ENCODE data around the gene ZNF79.

ZNF79 gene

DNA sequence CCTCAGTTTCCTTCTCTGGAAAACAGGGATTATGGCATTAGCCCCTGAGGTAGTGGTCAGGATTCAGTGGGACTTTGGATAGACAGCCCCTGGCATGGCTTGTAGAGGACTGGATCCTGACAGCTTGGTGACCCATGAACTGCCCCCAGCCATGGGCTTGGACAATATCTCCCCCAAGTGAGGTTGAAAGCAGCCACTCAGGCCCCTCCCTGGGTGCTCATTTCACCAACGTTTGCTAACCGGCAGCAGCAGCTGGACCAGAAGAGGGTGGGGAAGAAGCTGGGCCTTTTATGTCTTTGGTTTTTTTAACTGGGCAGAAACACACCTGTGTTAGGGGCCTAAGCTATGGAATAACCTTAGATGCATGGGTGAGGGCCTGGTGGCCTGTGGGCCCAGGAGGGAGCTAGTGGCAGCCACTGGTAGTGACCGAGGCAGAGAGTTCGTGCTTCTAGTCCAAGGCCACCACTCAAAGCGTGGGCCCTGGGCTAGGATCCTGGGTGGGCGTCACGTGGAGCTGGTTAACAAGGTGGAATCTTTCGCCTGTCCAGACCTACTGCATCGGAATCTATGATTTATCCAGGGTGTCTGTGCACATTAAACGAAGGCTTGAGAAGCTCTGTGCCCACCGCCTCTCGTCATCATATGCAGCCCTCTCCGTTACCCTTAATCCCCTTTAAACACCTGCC, 25.3 kb upstream of the ZNF79 start:
- no peak for DNase-seq

DNA sequence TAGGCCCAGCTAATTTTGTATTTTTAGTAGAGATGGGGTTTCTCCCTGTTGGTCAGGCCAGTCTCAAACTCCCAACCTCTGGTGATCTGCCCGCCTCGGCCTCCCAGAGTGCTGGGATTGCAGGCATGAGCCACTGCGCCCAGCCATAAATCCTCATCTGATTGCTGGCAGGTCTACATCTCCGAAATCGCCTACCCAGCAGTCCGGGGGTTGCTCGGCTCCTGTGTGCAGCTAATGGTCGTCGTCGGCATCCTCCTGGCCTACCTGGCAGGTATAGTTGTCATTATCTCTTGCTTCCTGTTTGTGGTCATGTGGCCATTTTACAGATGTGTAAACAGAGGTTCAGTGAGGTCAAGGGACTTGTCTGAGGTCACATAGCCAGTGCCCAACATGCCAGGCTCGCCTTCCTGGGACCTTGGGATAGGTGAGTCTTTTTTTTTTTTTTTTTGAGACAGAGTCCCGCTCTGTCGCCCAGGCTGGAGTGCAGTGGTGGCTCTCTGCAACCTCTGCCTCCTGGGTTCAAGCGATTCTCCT, 24.4 kb upstream of the ZNF79 start:
- DNase-seq = no peak

- no peak for DNase-seq
These were observed 21.6 kb upstream of the ZNF79 start for GRCh38 chr9:127402401-127403090.

GRCh38 chr9:127403507-127404192, 20.5 kb upstream of the ZNF79 start:
- DNase-seq = no peak

DNA sequence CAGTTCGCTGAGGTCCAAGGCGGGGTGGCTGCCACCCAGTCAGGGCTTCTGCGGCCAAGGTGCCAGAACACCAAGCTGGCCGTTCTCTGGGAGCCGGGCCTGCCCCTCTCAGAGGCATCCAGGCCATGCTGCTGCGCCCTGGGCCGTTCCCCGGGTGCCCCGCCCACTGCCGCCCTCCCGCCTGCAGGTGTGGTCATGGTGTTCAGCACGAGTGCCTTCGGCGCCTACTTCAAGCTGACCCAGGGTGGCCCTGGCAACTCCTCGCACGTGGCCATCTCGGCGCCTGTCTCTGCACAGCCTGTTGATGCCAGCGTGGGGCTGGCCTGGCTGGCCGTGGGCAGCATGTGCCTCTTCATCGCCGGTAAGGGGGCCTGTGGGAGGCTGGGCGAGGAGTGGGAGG, 19.6 kb upstream of the ZNF79 start:
- no peak for DNase-seq

GRCh38 chr9:127405344-127406125, 18.6 kb upstream of the ZNF79 start:
- DNase-seq = peak in 1 of 2 experiments; percentile 1

- DNase-seq = no peak
These were observed 17.2 kb upstream of the ZNF79 start for GRCh38 chr9:127406799-127407491.

- no peak for DNase-seq
These were observed 16.7 kb upstream of the ZNF79 start for GRCh38 chr9:127407492-127407843.

- DNase-seq = no peak
These were observed 13.1 kb upstream of the ZNF79 start for GRCh38 chr9:127411122-127411521.

- no peak for DNase-seq
These were observed 9.0 kb upstream of the ZNF79 start for GRCh38 chr9:127415141-127415540.

- DNase-seq = no peak
These were observed 8.5 kb upstream of the ZNF79 start for GRCh38 chr9:127415657-127416056.

DNA sequence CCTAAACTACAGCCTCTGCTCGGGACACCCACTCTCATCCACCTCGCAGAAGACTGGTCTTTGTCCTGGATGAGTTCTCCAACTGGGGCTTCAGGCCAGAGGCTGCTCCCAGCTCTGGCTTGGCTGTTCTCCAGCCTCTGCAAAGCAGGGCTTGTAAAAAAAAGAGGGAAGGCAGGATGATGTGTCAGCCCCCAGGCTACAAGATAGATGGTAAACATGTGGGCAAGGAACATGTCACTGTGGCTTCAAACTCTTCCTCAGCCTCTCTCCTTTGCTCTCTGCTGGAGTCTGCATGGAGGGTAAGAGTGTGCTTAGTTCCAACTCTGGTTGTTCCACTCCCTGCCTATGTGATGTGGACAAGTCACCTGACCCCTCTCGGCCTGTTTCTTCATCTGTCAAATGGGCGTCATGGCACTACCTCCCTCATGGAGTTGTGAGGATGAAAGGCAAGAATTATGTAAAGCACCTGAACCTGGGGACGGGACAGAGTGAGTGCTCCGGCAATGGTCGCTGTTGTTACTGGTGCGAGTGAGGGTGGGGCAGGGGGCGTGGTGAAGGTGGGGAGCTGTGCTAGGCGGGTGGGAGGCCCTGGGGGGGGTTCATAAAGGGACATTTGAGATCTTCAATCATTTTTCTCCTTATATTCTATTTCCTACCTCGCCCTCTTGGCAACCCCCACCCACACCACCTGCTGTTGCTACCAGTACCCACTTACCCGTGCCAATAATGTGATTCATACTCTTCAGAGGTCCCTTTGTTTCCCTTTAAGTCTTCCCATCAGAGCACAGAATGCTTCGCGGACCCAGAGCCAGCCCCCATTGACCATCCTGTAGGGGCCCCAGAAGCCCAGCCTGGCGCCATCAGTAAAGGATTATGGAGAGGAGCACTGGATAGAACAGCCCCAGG, 6.8 kb upstream of the ZNF79 start:
- peak in 1 of 2 experiments; percentile 40 for DNase-seq

DNA sequence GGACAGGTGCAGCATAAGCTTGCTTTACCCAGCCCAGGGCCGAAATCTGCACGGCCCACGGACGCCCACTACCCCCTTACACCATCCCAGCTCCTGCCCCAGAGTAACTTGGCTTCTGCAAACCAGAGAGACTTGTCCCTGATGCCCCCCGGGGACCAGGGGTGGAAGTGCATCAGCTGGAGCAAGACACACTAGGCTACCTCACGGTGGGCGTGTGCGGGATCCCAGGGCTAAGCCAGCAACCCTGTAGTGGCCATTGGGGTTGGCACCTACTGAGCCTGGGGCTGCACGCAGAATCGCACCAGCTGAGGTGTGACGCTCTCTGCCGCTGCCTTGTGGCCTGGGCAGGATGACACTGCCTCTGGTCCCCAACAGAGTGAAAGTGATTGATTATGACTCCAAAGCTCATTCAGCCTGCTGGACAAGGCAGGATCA, 6.1 kb upstream of the ZNF79 start:
- no peak for DNase-seq

- DNase-seq = no peak
These were observed 4.8 kb upstream of the ZNF79 start for GRCh38 chr9:127419348-127419747.

- no peak for DNase-seq
These were observed 3.1 kb upstream of the ZNF79 start for GRCh38 chr9:127421057-127421456.

DNA sequence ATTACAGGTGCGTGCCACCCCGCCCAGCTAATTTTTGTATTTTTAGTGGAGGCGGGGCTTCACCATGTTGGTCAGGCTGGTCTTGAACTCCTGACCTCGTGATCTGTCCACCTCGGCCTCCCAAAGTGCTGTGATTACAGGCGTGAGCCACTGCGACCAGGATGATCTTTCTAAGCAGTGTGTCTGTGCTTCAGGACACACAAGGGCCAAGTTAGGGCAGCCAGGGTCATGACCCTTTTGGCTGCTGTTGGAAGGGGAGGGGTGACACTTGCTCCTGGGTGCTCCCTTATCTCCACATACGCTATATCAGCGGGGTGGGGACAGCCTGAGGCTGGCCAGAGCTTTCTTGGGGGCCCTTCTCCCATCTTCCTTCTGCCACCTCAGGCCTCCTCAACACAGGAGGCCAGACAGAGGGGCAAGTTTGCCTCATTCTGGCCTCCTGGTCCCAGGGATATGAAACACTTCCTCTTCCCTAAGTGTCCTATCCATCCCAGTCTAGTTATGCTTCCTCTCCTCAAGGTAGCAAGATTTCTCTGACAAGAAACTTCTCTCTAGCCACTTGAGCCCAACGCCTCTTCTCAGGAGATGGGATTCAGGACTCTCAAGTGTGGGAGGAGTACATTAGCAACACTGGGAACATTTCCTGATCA, 1.9 kb upstream of the ZNF79 start:
- no peak for DNase-seq

GRCh38 chr9:127422787-127423186, 1.4 kb upstream of the ZNF79 start:
- no peak for DNase-seq

GRCh38 chr9:127423476-127423933, 677 bp upstream of the ZNF79 start:
- no peak for DNase-seq

- DNase-seq = no peak
These were observed 456 bp downstream of the ZNF79 start for GRCh38 chr9:127424676-127424999.

DNA sequence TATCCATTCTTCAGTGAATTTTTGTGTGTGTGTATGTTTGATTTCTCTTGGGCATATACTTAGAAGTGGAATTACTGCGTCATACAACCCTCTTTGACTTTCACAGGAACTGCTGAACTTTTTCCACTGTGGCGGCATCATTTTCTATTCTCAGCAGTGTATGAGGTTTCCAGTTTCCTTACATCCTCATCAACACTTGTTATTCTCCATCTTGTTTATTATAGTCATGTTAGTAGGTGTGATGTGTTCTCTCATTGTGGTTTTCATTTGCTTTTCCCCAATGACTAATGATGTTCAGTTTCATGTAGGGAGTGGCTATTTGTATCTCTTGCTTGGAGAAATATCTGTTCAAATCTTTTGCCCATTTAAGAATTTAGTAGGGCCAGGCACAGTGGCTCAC, 2.6 kb downstream of the ZNF79 start:
- no peak for DNase-seq

DNA sequence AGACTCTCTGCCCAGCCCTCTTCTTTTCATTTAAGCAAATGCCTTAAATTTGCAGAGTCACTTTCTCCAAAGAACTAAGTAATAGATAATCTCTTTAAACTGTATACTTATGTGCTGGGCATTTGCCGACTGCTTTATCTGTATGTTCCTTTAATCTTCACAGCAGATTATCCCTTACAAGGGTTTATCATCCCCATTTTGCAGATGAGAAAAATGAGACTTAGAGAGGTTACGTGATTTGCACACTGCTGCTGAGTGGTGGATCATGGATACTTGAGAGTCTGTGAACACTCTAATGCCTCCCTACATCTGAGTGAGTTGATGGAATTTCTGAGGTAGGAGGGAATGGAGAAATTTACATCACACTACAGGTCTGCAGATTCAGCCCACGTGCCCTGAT, 4.2 kb downstream of the ZNF79 start:
- DNase-seq = no peak

All from NCI-H446 (cell line).